ENCODE data around the gene NMRK1.

Gene NMRK1

DNA sequence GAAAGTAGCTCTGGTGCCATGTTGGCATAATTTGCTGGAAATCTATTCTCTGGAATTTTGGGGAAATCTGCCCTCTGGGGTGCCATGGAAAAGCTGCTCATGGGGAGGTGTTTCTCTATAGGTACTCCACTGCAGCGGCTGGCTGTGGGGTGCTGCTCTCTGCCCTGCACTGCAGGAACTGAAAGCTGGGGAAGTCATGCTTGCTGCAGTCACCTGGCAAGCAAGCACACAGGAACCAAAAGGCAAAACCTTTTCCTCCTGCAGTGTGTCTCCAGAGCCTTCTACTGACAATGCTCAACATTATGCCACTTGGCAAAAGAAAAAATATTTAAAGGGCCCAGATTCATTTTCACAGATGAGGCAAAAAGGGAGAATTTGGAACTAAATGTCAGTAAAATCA is 34.1 kb downstream of the NMRK1 start:
- H3K4me3 ChIP-seq (replicated peaks in 1 of 2; ENCODE audit: low read depth in 2 of 2, low read length in 2 of 2), result no peak overlapping the region
- TF ChIP-seq, protein P1, sequence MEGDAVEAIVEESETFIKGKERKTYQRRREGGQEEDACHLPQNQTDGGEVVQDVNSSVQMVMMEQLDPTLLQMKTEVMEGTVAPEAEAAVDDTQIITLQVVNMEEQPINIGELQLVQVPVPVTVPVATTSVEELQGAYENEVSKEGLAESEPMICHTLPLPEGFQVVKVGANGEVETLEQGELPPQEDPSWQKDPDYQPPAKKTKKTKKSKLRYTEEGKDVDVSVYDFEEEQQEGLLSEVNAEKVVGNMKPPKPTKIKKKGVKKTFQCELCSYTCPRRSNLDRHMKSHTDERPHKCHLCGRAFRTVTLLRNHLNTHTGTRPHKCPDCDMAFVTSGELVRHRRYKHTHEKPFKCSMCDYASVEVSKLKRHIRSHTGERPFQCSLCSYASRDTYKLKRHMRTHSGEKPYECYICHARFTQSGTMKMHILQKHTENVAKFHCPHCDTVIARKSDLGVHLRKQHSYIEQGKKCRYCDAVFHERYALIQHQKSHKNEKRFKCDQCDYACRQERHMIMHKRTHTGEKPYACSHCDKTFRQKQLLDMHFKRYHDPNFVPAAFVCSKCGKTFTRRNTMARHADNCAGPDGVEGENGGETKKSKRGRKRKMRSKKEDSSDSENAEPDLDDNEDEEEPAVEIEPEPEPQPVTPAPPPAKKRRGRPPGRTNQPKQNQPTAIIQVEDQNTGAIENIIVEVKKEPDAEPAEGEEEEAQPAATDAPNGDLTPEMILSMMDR (IDR thresholded peaks at IDR 0.05; ENCODE audit: low read depth, low read length), result no peak
- DNase-seq (ENCODE audit: low read depth in 2 of 2), result no peak

DNA sequence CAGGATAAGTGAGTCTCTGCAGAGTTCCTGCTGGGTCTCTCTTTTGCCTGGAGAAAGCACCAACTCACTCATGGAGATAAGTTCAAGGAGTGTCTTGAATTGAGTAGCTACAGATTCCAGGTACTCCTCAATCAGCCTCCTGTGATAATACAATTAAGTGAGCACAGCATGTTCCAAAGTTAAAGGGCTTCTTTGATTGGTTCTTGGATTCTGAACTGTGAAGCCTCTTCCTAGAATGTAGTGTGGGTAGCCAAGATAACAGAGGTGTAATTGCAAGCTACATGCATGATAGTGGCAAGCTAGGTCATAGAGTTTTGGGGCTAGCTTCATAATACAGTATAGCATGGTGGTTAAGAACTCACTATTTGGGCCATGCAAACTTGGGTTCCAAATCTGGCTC is 36.7 kb downstream of the NMRK1 start:
- TF ChIP-seq, protein P1 (IDR thresholded peaks at IDR 0.05; ENCODE audit: low read depth, low read length), result no peak
- no peak for DNase-seq (ENCODE audit: low read depth in 2 of 2)
- no peak overlapping the region for H3K4me3 ChIP-seq (replicated peaks in 1 of 2; ENCODE audit: low read depth in 2 of 2, low read length in 2 of 2)

DNA sequence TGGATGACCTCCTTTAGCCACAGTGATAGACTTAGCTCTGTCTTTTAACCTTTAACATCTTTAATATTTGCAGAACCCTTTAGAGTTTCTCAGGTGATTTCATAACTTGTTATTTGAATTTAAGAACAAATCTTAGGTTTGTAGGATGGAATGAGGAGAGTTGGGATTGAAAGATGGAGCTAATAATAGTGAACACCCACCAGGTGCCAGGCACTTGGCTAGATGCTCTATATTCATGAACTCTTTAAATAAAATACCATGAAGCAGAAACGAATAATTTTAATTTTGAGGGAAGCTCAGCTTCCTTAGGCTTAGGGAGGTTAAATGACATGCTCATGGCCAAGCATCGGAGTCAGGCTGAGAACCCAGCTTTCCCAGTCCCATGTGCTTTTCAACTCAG is 40.4 kb downstream of the NMRK1 start:
- TF ChIP-seq, protein P1 (IDR thresholded peaks at IDR 0.05; ENCODE audit: low read depth, low read length), result no peak
- no peak overlapping the region for H3K4me3 ChIP-seq (replicated peaks in 1 of 2; ENCODE audit: low read depth in 2 of 2, low read length in 2 of 2)
- no peak for DNase-seq (ENCODE audit: low read depth in 2 of 2)

DNA sequence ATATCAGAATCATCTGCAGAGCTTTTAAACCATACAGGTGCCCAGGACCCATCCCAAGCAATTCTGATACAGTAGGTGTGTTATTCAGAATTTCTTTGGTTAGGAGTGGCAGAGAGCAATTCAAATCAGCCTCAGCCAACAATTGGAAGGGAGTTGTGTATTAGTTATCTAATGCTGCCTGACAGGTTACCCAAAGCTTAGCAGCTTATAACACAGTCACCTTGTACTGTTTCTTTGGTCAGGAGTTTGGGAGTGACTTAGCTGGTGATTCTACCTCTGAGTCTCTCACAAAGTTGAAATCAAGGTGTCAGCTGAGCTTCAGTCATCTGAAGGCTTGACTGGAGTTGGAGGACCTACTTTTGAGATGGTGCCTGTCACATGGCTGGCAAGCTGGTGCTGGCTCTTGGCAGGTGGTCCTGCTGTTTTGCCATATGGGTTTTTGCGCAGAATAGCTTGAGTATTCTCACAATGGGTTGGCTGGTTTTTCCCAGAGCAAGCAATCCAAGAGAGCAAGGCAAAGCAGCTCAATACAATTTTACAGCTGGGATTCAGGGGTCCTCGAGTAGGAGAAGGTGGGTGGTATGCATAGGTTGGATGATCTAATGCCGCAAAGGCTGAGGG is 41.1 kb downstream of the NMRK1 start:
- H3K4me3 ChIP-seq (replicated peaks in 1 of 2; ENCODE audit: low read depth in 2 of 2, low read length in 2 of 2), result no peak overlapping the region
- TF ChIP-seq, protein P1 (IDR thresholded peaks at IDR 0.05; ENCODE audit: low read depth, low read length), result no peak
- no peak for DNase-seq (ENCODE audit: low read depth in 2 of 2)

DNA sequence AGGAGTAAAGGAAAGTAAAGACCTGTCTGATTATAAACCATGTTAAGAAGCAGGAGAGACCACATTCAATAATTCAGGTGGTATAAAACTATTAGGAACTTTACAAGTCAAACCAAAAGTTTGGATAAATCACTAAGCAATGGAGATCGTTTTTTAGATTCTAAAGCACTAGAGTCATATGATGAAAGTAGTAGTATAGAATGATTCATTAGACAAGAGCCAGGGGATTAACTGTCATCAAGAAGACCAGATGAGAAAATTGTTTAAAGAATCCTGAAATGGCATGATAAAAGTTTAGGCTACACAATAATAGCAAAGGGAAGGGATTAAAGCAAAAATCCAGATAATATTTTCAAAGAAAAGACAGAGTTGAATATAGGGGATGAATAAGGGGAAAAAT is 46.9 kb downstream of the NMRK1 start:
- H3K4me3 ChIP-seq (replicated peaks in 1 of 2; ENCODE audit: low read depth in 2 of 2, low read length in 2 of 2), result no peak overlapping the region
- no peak for DNase-seq (ENCODE audit: low read depth in 2 of 2)
- TF ChIP-seq, protein P1 (IDR thresholded peaks at IDR 0.05; ENCODE audit: low read depth, low read length), result no peak

DNA sequence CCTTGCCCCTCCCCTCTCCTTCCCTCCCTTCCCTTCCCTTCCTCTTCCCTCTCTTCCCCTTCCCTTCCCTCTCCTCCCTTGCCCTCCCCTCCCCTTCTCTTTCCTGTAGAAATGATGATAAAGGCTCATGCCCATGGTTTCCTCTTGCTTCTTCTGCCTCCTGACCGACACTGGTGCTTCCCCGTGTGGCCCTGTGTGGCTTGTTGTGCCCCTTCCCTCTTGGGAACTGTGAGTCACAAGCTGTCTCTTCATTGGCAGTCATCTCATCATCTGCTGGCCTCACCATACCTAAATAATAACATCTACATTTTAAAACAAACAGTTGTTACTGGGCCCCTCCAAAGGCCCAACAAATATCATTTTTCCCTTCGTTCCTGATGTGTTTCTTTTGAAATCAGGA is 48.2 kb downstream of the NMRK1 start:
- no peak for DNase-seq (ENCODE audit: low read depth in 2 of 2)
- TF ChIP-seq, protein P1 (IDR thresholded peaks at IDR 0.05; ENCODE audit: low read depth, low read length), result no peak

DNA sequence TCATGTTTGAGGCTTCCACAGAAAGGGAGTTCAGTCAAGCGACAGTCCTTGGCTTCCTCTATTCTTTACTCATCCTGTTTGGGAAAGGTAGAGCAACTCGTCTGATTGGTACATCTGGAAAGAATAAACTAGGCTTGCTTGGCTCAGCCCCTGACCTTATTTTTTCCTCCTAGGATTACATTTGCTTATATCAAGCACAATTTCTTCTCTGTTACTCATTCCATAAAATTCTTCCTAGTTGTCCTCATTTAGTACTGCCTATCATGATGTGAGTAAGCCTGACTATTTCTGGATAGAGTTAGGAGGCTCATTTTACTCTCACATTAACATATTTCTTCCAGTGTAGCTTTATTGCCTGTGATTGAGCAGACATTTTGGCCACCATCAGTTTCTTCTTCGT is 48.9 kb downstream of the NMRK1 start:
- DNase-seq (ENCODE audit: low read depth in 2 of 2), result peak; percentile 58 to 70
- no peak overlapping the region for H3K4me3 ChIP-seq (replicated peaks in 1 of 2; ENCODE audit: low read depth in 2 of 2, low read length in 2 of 2)

More for the DNA sequence above, 48.2 kb downstream of the NMRK1 start:
- H3K4me3 ChIP-seq (replicated peaks in 1 of 2; ENCODE audit: low read depth in 2 of 2, low read length in 2 of 2), result no peak overlapping the region

More for the DNA sequence above, 48.9 kb downstream of the NMRK1 start:
- TF ChIP-seq, protein P1 (IDR thresholded peaks at IDR 0.05; ENCODE audit: low read depth, low read length), result no peak

Measured in cardiac fibroblast (primary cell).